Esophagus squamous epithelium (tissue), 5 donors: Measurements from ENCODE around the gene CLCF1. TPM values are rescaled to one million over a fixed set of nuclear protein-coding genes. Genes with fewer than 3 reads are reported as not detected.

Experiments used
- DNase-seq: peaks from one replicate; lab custom pipeline; 2025; lab: John Stamatoyannopoulos, UW
- H3K27ac ChIP-seq, 4 donors: fragments of 200-600 bp; sonication (generic); one replicate each; pipeline ENCODE4 v1.5.1; 2016 to 2019; ENCODE audit warnings: mild to moderate bottlenecking in 1 of 4
- H3K27me3 ChIP-seq, 4 donors: fragments of 200-600 bp; sonication (generic); 1 replicate in 3 of 4; 2 replicates in 1 of 4; pipeline versions ENCODE4 v1.5.1 to v1.6.0; 2017 to 2021; ENCODE audit warnings: antibody characterized with exemption in 1 of 4
- H3K36me3 ChIP-seq, 3 donors: fragments of 200-600 bp; sonication (generic); one replicate each; pipeline ENCODE4 v1.5.1; 2016 to 2019
- H3K4me1 ChIP-seq, 3 donors: fragments of 200-600 bp; sonication (generic); one replicate each; pipeline ENCODE4 v1.5.1; 2017 to 2019
- H3K4me3 ChIP-seq, 4 donors: fragments of 200-600 bp; sonication (generic); 1 replicate in 3 of 4; 2 replicates in 1 of 4; pipeline ENCODE4 v1.5.1; 2016 to 2019; ENCODE audit warnings: mild to moderate bottlenecking in 2 of 4, moderate library complexity in 1 of 4
- H3K9me3 ChIP-seq, 3 donors: fragments of 200-600 bp; sonication (generic); one replicate each; pipeline ENCODE4 v1.5.1; 2016 to 2019
- POLR2A ChIP-seq, 4 donors: fragments of 450-650 bp; IDR thresholded peaks; one replicate each; pipeline ENCODE4 v1.6.1; 2017; ENCODE audit warnings: antibody characterized with exemption in 4 of 4, mild to moderate bottlenecking in 4 of 4, moderate library complexity in 3 of 4
- WGBS, 2 donors: methylation state at CpG; one replicate each; pipeline ENCODE4 v1.1.5; 2018; 5-methylcytosine and 5-hydroxymethylcytosine counted together
- intact Hi-C: fragments of 100-400 bp; cut with DNase I; formaldehyde crosslinking; loops from one replicate; pipeline ENCODE4 v1.15.0; 2022
- total RNA-seq, 4 donors: library from RNA; depleted of rRNA; stranded (reverse); fragments of >200 nt; gene quantifications; one replicate each; pipeline ENCODE4 v1.1.0, GENCODE V29; 2016
- TF ChIP-seq, protein P1 (sequence below), 6 experiments: fragments of 450-650 bp in 4 of 6; fragments of 200-600 bp in 2 of 6; sonication (generic) in 2 of 6; IDR thresholded peaks; one replicate each; pipeline ENCODE4 v1.5.1; 2016 to 2019; ENCODE audit warnings: antibody characterized with exemption in 6 of 6, mild to moderate bottlenecking in 4 of 6, moderate library complexity in 4 of 6
- donor health status: DM: yes; HTN: yes; CAD: no.

CLCF1 gene
- total RNA-seq, 4 donors from 2014 or later = 2.3 to 6.8 (median 2.7) TPM

DNA sequence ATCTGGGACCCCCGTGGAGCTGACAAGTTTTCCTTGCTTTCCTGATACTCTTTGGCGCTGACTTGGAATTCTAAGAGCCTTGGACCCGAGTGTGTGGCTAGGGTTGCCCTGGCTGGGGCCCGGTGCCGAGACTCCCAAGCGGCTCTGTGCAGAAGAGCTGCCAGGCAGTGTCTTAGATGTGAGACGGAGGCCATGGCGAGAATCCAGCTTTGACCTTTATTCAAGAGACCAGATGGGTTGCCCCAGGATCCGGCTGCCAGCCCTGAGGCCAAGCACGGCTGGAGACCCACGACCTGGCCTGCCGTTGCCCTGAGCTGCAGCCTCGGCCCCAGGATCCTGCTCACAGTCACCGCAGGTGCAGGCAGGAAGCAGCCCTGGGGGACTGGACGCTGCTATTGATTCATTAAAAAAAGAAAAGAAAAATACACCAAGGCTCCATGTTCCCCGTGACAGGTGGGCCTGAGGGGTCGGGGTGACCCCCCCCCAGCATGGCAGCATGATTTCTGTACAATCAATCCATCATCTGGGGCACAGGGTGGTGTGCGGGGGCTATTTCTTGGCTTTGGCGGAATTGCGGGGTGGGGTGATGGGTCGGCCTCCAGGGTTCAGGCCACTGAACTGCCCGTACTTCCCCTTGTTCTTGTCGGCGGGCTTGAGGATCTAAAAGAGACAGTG lies 24.7 kb upstream of the CLCF1 start:
- Histone ChIP-seq H3K4me3 (no peak overlapping the region), H3K9me3 (no peaks in the 10 kb centered on the region), H3K36me3 (peaks cover 27 to 74% (median 27%) of the 10 kb centered on the region in 3 donors), H3K27me3 (no peaks in the 10 kb centered on the region), H3K4me1 (peaks cover 29 to 76% (median 30%) of the 10 kb centered on the region in 3 donors), H3K27ac (no peak overlapping the region)
- WGBS, 2 donors = 76 to 82% methylated on average over 7 to 8 of the region's 24 CpGs
- no peak for DNase-seq
- TF ChIP-seq POLR2A (IDR thresholded peaks at IDR 0.05) = no peak
- TF ChIP-seq, protein P1, sequence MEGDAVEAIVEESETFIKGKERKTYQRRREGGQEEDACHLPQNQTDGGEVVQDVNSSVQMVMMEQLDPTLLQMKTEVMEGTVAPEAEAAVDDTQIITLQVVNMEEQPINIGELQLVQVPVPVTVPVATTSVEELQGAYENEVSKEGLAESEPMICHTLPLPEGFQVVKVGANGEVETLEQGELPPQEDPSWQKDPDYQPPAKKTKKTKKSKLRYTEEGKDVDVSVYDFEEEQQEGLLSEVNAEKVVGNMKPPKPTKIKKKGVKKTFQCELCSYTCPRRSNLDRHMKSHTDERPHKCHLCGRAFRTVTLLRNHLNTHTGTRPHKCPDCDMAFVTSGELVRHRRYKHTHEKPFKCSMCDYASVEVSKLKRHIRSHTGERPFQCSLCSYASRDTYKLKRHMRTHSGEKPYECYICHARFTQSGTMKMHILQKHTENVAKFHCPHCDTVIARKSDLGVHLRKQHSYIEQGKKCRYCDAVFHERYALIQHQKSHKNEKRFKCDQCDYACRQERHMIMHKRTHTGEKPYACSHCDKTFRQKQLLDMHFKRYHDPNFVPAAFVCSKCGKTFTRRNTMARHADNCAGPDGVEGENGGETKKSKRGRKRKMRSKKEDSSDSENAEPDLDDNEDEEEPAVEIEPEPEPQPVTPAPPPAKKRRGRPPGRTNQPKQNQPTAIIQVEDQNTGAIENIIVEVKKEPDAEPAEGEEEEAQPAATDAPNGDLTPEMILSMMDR (IDR thresholded peaks at IDR 0.05) = no peak
- intact Hi-C loops = no loop called here

- H3K27me3 ChIP-seq = no peaks in the 10 kb centered on the region
- peaks cover 31 to 76% (median 32%) of the 10 kb centered on the region in 3 donors for H3K4me1 ChIP-seq
- WGBS, 2 donors = 71 to 79% methylated on average over 2 to 6 of the region's 6 CpGs
- intact Hi-C loops = no loop called here
- H3K27ac ChIP-seq = no peak overlapping the region
- no peak overlapping the region for H3K4me3 ChIP-seq
- DNase-seq = no peak
- H3K9me3 ChIP-seq = no peaks in the 10 kb centered on the region
- TF ChIP-seq, protein P1 (IDR thresholded peaks at IDR 0.05) = no peak
- no peak for TF ChIP-seq POLR2A (IDR thresholded peaks at IDR 0.05)
- peaks cover 27 to 74% (median 27%) of the 10 kb centered on the region in 3 donors for H3K36me3 ChIP-seq
Observed at GRCh38 chr11:67397536-67397935, 24.1 kb upstream of the CLCF1 start.

DNA sequence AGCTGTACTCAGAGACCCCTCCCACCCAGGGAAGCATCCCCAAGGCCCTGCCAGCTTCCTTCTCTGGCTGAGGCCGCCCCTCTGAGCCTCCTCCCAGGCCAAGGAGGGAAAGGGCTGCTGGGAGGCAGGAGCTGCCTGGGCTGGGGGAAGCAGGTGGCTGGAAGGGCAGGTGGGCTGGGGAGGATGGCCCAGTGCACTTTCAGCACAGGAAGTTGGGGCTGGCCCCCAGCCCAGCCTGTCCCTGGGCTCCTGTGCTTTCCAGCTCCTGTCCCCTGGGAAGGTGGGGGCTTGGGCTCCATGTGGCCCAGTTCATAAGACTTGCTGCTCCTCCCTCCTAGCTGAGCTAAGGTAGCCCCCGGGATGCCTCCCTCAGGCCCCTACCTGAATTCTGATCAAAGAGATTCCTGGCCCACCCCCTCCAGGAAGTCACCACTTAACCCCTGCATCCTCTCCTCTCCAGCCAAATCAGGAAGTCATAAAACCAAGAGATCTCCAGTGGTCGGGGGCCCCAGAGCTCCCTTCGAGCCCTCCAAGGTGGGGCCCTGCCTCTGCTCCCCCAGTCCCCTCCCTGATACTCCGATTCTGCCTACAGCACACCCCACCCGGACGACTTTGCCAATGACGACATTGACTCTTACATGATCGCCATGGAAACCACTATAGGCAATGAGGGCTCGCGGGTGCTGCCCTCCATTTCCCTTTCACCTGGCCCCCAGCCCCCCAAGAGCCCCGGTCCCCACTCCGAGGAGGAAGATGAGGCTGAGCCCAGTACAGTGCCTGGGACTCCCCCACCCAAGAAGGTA lies 23.4 kb upstream of the CLCF1 start:
- no peak for DNase-seq
- 43 to 59% methylated on average over 7 to 8 of the region's 13 CpGs for WGBS, 2 donors
- no peak for TF ChIP-seq POLR2A (IDR thresholded peaks at IDR 0.05)
- TF ChIP-seq, protein P1 (IDR thresholded peaks at IDR 0.05) = no peak
- Histone ChIP-seq H3K27ac (peak overlapping the region in 1 of 4 donors; percentile 4), H3K4me3 (no peak overlapping the region), H3K9me3 (no peaks in the 10 kb centered on the region), H3K36me3 (peaks cover 27 to 74% (median 27%) of the 10 kb centered on the region in 3 donors), H3K4me1 (peaks cover 29 to 75% (median 31%) of the 10 kb centered on the region in 3 donors), H3K27me3 (no peaks in the 10 kb centered on the region)
- intact Hi-C loops = no loop called here

- intact Hi-C loops = no loop called here
- H3K9me3 ChIP-seq = no peaks in the 10 kb centered on the region
- peaks cover 27 to 74% (median 27%) of the 10 kb centered on the region in 3 donors for H3K36me3 ChIP-seq
- H3K4me1 ChIP-seq = peaks cover 30 to 77% (median 31%) of the 10 kb centered on the region in 3 donors
- no peak for DNase-seq
- H3K4me3 ChIP-seq = no peak overlapping the region
- WGBS, 2 donors = 86 to 88% methylated on average over 6 of the region's 7 CpGs
- TF ChIP-seq POLR2A (IDR thresholded peaks at IDR 0.05) = no peak
- TF ChIP-seq, protein P1 (IDR thresholded peaks at IDR 0.05) = no peak
- H3K27ac ChIP-seq = no peak overlapping the region
- no peaks in the 10 kb centered on the region for H3K27me3 ChIP-seq
Observed at GRCh38 chr11:67396259-67396581, 22.8 kb upstream of the CLCF1 start.
